RWPE2 (cell line): ENCODE data around the gene SCYGR3.
A peak's percentile ranks its signal among the peaks of the same experiment; 100 is the strongest.

Experiments used
- ATAC-seq: fragments of 200-7000 bp; cut with Tn5 transposase; 3 replicates; pipeline ENCODE4 v1.9.1; 2021; ENCODE audit warnings: low read depth
- DNase-seq: peaks from one replicate; pipeline ENCODE4 v3.0.0-alpha.2; 2020; ENCODE audit warnings: low spot score
- H3K27ac ChIP-seq: fragments of 450-650 bp; 2 replicates; pipeline ENCODE4 v1.5.1; 2017; ENCODE audit warnings: mild to moderate bottlenecking; ENCODE audit not compliant: poor library complexity, severe bottlenecking
- H3K27me3 ChIP-seq: fragments of 250-450 bp; sonication (Bioruptor Pico); 2 replicates; pipeline ENCODE4 v1.5.1; 2021; ENCODE audit warnings: mild to moderate bottlenecking, moderate library complexity; ENCODE audit not compliant: insufficient read depth, poor library complexity, severe bottlenecking
- H3K36me3 ChIP-seq: fragments of 250-450 bp; sonication (Bioruptor Pico); 2 replicates; pipeline ENCODE4 v1.5.1; 2020; ENCODE audit warnings: low read depth, mild to moderate bottlenecking, moderate library complexity
- H3K4me1 ChIP-seq: fragments of 250-450 bp; sonication (Bioruptor Pico); 2 replicates; pipeline ENCODE4 v1.5.1; 2021; ENCODE audit warnings: mild to moderate bottlenecking, moderate library complexity; ENCODE audit not compliant: insufficient read depth, poor library complexity, severe bottlenecking
- H3K4me3 ChIP-seq: fragments of 250-450 bp; sonication (Bioruptor Pico); 2 replicates; pipeline ENCODE4 v1.5.1; 2021; ENCODE audit warnings: mild to moderate bottlenecking, moderate library complexity; ENCODE audit not compliant: severe bottlenecking
- H3K9me3 ChIP-seq: fragments of 250-450 bp; sonication (Bioruptor Pico); 2 replicates; pipeline ENCODE4 v1.5.1; 2021; ENCODE audit warnings: mild to moderate bottlenecking, moderate library complexity; ENCODE audit not compliant: severe bottlenecking
- CTCF ChIP-seq: fragments of 450-650 bp; IDR thresholded peaks from one replicate; pipeline ENCODE4 v1.5.1; 2017; ENCODE audit warnings: mild to moderate bottlenecking, moderate library complexity; ENCODE audit not compliant: poor library complexity, severe bottlenecking

SCYGR3 gene

DNA sequence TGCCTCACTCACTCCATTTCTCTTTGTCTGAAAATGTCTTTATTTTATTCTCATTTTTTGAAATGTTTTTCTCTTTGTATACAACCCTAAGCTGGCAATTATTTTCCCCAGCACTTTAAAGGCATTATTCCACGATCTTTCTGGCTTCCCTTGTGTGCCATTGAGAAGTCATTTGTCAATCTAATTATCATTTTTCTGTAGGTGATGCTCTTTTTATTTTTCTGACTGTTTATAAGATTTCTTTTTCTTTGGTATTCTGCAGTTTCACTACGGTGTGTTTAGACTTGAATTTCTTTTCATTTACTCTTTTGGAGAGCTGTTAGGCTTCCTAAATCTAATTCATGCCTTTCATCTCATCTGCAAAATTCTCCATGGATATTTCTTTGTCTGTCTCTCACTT, 10.8 kb upstream of the SCYGR3 start:
- H3K4me3 ChIP-seq: no peak overlapping the region
- H3K27me3 ChIP-seq: no peaks in the 10 kb centered on the region
- ATAC-seq (no peak), DNase-seq (no peak)
- TF ChIP-seq CTCF: no peak
- H3K4me1 ChIP-seq: peaks cover 9% of the 10 kb centered on the region
- no peaks in the 10 kb centered on the region for H3K36me3 ChIP-seq
- no peaks in the 10 kb centered on the region for H3K9me3 ChIP-seq
- no peak overlapping the region for H3K27ac ChIP-seq

DNA sequence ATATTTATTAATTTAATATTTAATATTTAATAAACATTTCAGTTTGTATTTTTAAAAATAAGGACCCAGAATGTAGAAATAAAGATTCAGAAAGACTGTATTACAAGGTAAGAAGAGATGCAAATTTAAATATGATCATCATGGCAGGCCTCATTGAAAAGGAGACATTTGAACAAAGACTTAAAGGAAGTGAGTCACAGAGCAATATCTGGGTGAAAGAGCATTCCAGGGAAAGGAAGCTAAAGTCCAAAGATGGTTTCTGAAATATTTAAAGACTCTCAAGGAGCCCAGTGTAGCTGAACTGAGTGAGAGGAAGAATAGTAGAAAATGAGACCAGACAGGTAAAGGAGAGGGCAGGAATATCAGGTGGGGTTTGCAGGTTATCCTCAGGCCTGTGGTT, 8.6 kb upstream of the SCYGR3 start:
- no peak overlapping the region for H3K4me3 ChIP-seq
- H3K27me3 ChIP-seq: no peaks in the 10 kb centered on the region
- H3K4me1 ChIP-seq: peaks cover 9% of the 10 kb centered on the region
- DNase-seq: no peak
- TF ChIP-seq CTCF: no peak
- H3K27ac ChIP-seq: peak overlapping the region; percentile 16
- no peaks in the 10 kb centered on the region for H3K9me3 ChIP-seq
- ATAC-seq: peak; percentile 70
- H3K36me3 ChIP-seq: no peaks in the 10 kb centered on the region

DNA sequence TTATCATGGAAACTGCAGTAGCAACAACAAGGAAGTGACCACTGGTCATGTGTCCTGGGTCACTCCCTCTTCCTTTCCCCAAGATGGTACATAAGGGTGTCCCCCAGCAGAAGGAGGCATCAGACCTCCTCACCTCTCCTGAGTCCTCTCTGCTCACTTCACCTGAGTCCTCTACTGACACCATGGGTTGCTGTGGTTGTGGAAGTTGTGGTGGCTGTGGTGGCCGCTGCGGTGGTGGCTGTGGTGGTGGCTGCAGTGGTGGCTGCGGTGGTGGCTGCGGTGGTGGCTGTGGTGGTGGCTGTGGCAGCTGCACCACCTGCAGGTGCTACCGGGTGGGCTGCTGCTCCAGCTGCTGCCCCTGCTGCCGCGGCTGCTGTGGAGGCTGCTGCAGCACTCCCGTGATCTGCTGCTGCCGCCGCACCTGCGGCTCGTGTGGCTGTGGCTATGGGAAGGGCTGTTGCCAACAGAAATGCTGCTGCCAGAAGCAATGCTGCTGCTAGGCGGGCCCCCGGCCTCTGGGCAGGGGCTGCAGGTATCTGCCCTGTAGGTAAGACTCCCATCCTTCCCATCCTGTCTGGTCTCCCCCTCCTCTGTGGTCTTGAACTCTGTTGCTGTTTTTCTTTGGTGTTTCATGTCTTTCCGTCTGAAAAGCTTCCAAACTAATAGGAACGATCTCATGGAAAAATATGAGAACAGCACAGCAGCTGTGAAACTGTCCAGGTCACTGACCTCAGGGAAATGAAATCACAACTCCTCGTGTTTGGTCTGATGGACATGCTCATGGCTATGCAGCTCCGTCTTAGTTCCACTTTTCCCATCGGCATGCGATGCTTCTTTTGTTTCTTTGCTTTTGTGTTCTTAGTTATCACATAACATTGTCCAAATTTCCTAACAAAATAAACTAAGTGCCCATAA, 2.9 kb upstream of the SCYGR3 start, which contains the start of gene SCYGR4:
Gene SCYGR4, plus strand, starts transcription at position 183 of the 915 bp plus-strand sequence. Its CDS starts 0 bp downstream, at position 183.
- H3K27me3 ChIP-seq: no peaks in the 10 kb centered on the region
- no peaks in the 10 kb centered on the region for H3K4me1 ChIP-seq
- TF ChIP-seq CTCF: no peak
- H3K27ac ChIP-seq: no peak within 1 kb of the TSS
- no peaks in the 10 kb centered on the region for H3K9me3 ChIP-seq
- H3K36me3 ChIP-seq: no peaks in the 10 kb centered on the region
- DNase-seq (no peak), ATAC-seq (no peak)
- H3K4me3 ChIP-seq: no peak within 1 kb of the TSS

DNA sequence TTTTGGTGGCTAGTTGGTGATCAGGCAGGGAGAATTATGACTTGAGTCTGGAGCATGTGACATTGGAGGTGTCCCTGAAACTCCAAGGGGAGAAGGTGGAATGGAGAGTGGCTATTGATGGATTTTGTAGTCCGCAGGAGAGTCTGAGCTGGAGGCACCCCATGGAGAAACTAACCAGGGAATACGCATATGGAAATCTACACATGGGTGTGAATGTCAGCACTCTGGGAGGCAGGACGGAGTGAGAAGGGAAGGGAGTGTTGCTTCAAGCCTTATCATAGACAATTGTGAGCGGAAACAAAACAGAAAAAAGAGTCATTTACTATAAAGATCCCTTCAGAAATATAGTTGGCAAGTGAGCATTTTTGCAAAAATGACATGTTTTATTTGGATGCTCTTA, 2.0 kb upstream of the SCYGR3 start:
- ATAC-seq: no peak
- no peaks in the 10 kb centered on the region for H3K27me3 ChIP-seq
- H3K4me3 ChIP-seq: no peak overlapping the region
- DNase-seq: no peak
- H3K36me3 ChIP-seq: no peaks in the 10 kb centered on the region
- no peak for TF ChIP-seq CTCF
- no peaks in the 10 kb centered on the region for H3K9me3 ChIP-seq
- no peaks in the 10 kb centered on the region for H3K4me1 ChIP-seq
- H3K27ac ChIP-seq: no peak overlapping the region

DNA sequence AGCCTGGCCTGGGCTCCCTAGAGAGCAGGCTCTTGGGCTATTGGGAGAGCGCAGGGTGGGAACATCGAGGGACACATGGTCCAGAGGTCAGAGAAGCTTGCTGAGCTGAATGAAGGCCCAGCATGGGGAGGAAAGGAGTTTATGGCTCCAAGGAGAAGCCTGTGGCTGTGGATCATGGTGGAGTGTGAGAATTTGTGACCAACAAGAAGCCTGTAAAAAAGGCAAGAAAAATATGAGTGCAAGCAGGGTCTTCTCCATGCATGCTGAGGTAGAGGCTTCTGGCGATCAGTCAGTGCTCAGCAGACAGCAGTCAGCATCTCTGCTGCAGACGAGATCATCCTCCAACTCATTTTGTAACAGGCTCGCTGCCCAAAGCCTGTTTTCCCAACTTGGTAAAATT, 1.3 kb upstream of the SCYGR3 start:
- Histone ChIP-seq H3K9me3 (no peaks in the 10 kb centered on the region), H3K27me3 (no peaks in the 10 kb centered on the region), H3K36me3 (no peaks in the 10 kb centered on the region), H3K4me1 (no peaks in the 10 kb centered on the region), H3K4me3 (no peak overlapping the region), H3K27ac (no peak overlapping the region)
- TF ChIP-seq CTCF: no peak
- ATAC-seq (no peak), DNase-seq (no peak)
